ENCODE measurements around the gene KSR2.
"Not testable (repeated sequence)": the region's sequence is repeated elsewhere in the genome, so short reads cannot be mapped to it uniquely, and the experiment has no call there.

The KSR2 gene

DNA sequence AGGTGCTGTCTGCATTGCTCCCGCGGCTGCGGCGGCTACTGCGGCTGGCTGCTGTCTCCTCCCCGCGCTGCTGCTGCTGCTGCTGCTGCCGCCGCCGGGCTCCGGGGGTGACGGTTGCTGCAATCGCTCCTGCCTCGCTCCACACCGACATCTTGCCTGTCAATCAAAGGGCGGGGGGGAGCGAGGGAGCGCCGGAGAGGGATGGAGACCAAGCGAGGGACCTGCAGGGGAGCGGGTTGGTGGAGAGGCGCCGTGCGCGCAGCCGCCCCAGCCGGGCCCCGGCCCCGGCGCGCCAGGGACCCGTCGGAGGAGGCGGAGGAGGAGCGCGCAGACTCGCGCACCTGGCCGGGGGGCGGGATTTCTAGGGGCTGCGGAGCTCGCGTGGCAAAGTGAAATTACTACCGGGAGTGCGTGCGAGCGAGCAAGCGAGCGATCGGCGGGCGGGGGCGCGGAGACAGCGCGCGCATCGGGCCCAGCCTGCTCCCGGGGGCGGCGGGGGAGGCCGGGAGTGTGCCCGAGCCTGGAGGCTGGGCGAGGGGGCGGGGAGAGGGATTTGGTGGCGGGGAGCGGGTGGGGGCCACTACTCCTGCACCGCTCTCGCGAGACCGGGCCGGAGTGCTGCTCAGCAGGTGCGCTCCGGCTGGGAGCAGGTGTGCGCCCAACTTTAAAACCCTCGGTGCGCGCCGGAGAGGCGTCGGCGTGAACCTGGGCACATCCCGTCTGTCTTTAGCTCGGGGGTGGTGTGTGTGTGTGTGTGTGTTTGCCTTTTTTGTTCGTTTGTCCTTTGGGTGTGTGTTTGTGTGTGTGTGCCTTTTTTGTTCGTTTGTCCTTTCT is at the start of gene KSR2:
TSS of gene KSR2 (minus strand) at position 165 of the 834 bp plus-strand sequence. CDS start 735 bp downstream, outside the sequence.
- no peak for DNase-seq

DNA sequence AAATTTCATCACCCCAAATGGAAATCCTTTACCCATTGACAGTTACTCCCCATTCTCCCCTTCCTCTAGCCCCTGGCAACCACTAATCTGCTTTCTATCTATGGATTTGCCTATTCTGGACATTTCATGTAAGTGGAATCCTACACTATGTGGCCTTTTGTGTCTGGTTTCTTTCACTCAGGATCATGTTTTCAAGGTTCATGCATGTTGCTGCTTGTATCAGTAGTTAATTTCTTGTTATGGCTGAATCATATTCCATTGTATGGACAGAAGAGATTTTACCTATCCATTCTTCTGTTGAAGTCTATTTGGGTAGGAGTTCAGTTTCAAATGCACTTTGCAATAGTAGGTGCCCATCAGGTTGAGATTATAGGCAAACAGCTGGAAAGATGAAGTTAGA is 49.1 kb upstream of the KSR2 start:
- no peak for DNase-seq

DNA sequence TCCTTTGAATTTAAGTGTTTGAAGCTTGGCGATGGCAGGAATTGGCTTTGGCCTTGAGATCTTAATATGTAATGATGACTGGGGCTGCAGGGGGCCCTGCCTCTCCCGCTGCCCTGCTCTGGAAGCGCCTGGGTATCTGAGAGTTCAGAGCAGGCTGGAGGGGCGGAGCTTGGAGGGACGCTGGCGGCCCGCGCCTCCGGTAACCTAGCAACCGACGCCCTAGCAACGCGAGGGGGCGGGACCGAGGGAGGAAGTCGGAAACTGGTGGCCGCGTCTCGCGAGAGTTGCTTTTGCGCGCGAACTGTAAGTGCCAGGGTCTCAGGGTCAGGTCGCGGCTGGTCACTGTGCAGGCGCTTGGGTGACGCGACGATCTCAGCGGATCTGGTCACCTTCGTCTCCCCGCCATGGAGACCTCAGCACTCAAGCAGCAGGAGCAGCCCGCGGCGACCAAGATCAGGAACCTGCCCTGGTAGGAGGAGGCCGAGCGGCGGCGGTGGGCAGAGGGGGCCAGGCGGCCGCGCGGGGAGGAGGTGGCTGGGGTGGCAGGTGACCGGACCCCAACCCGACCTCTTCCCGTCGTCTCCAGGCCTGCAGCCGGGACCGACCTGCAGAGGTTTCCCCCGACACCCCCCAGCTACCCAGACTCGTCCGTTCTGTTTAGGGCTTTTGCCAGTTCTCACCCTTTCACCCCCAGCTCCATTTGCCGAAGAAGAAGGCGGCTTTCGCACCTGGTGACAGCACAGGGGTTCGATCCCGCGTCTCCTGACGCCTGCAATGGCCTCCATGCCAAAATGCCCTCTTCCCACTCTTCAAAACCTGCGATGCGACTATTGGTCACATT is 47.9 kb upstream of the KSR2 start, which contains the start of gene RFC5:
TSS of gene RFC5 (plus strand) at position 280 of the 841 bp plus-strand sequence. CDS start at position 405, 125 bp downstream.
- DNase-seq = peak; percentile 94 to 99

DNA sequence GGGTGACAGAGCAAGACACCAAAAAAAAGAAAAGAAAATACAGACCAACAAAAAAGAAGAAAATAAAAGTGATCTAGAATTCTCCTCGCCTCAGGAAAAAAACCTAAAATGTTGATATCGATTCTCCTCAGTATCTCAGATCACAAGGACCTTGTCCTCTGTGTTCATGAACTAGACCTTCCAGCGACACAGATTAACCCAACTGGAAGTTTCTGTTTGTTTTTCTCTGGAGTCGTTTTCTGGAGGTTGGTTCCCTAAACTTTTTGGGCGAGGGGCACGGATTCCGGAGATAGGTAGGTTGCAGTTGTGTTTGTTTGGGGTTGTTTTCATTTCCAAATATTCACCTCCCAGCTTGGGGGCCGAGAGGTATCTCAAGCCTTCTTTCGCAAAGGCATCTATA is 47.2 kb upstream of the KSR2 start:
- DNase-seq = no peak

DNA sequence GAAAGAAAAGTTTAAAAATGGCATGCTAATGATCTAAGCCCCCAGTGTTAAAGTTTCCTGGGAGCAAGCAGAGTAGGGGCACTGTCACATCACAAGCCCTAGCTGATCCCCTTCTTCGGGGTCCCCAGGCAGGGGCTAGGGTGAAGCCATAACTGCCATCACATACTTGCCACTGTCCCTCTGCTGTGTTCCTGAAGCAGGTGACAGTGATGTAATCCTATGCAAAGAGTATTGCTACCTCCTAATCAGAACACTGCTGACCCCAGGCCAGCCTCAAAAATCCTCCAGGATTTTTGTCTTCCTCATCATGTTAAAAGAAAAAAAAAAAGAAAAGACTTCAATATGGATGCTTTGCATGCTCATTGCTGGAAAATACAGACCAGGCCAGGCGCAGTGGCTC is 46.5 kb upstream of the KSR2 start:
- no peak for DNase-seq

DNA sequence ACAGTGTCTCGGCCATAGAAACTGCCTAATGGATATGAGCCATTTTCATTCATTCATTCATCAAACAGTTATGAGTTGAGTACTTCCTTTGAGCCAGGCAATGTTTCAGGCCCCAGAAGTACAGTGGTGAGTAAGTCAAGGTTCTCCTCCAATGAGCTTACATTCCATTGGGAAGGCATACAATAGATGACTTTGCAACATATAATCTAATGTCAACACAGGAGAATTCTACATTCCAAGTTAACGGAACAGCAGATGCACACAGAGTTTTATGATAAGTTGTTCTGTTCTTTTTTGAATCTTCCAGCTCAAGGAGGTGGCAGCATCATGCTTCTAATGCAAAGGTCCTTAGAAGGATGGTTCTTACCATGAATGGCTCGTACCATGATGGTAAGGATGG is 44.5 kb upstream of the KSR2 start:
- DNase-seq = no peak

DNA sequence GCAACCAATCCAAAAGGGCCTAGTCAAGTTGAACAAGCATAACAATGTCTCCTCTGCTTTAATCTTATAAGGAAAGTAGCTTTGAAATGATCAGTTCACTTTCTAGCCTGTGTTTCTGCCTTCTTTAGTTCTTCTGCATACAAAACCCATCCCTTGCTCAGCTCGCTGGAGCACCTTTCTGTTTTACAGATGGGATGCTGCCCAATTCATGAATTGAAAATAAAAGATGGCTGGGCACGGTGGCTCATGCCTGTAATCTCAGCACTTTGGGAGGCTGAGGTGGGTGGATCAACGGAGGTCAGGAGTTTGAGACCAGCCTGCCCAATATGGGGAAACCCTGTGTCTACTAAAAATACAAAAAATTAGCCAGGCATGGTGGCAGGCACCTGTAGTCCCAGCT is 43.2 kb upstream of the KSR2 start:
- DNase-seq = no peak

DNA sequence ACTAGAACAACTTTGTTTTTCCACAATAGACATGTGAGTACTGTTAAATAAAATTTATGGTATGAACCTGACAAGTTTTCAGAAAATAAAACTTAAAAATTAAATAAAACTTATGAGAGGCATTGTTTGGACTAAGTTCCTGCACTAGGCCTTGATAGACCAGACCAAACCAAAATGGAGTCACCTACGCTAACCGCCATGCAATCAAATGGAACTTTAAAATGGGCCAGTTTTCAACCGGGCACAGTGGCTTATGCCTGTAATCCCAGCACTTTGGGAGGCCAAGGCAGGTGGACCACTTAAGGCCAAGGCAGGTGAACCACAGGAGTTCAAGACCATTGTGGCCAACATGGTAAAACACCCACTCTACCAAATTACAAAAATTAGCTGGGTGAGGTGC is 42.6 kb upstream of the KSR2 start:
- no peak for DNase-seq

DNA sequence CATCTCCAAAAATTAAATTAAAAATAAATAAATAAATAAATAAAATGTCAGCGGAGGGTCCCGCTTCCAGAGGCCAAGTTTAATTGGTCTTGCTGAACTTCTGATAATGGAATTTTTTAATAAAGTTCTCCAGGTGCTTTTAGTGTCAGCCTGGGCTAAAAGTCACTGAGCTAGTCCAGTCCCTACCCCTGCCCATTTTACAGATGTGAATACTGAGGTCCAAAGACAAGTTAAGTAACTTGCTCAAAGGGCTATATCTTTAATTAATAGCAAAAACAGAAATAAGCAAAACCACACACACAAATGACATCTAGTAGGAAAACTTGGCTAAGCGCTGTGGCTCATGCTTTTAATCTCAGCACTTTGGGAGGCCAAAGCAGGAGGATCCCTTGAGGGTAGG is 42.1 kb upstream of the KSR2 start:
- DNase-seq = no peak

DNA sequence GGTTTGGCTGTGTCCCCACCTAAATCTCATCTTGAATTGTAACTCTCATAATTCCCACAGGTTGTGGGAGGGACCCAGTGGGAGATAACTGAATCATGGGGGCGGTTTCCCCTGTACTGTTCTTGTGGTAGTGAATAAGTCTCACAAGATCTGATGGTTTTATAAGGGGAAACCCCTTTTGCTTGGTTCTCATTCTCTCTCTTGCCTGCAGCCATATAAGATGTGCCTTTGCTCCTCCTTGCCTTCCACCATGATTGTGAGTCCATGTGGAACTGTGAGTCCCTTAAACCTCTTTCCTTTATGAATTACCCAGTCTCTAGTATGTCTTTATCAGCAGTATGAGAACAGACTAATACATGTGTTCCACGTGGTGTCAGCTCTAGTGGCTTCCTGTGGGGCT is 31.0 kb upstream of the KSR2 start:
- not testable (repeated sequence) for DNase-seq

DNA sequence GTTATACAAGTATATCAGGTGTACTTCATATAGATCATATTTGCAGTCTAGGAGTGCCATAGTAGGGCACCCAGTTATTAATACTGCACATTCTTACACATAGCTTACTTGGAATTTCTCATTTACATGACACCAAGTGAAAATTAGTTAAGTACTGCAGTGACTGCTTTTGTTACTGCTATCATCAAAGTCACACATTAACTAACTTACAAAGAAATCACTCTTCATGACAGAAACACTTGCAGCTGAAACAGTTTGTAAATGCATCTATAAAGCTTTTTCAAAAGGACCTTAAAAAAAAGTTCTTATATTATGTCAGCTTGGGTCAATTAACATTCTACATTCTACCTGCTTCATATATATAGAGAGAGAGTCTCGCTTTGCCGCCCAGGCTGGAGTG is 29.9 kb upstream of the KSR2 start:
- DNase-seq = no peak

DNA sequence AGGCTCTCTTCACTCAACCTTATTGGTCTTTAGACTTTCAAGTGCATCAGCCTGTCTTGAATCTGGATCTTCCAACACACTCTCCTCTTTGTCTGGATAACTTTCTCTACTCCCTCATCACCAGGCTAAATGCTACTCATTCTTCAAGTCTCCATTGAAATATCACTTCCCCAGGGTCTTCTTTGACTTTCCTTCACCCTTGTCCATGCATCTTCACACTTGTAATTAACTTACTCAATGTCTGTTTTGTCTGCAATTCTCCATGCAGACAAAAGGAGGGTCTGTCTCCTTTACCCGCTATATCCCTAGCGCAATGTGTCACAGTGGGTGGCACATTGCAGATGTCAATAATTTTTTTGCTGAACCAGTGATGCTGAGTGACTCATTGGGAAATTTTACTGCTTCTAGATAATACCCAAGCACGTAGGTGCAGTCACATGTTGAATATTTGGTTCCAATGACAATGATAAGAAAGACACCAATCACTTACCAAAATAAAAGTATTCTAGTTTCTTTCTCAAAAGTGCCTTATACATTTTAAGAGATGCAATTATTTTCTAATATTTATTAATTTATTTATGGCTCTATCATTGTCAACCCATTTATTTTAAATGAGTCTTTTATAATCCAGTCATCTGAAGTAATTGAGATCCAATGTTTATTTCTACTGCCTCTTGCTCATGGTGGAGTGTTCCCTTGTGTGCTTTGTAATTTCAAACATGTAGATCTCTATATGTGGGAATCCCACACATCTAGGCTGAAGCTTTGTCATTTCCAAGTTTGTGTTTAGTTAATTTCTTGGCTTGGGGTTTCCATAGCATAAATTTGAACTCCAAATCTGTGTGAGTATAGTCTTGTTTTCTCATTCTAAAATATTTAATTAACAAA is 26.0 kb upstream of the KSR2 start:
- DNase-seq = no peak

DNA sequence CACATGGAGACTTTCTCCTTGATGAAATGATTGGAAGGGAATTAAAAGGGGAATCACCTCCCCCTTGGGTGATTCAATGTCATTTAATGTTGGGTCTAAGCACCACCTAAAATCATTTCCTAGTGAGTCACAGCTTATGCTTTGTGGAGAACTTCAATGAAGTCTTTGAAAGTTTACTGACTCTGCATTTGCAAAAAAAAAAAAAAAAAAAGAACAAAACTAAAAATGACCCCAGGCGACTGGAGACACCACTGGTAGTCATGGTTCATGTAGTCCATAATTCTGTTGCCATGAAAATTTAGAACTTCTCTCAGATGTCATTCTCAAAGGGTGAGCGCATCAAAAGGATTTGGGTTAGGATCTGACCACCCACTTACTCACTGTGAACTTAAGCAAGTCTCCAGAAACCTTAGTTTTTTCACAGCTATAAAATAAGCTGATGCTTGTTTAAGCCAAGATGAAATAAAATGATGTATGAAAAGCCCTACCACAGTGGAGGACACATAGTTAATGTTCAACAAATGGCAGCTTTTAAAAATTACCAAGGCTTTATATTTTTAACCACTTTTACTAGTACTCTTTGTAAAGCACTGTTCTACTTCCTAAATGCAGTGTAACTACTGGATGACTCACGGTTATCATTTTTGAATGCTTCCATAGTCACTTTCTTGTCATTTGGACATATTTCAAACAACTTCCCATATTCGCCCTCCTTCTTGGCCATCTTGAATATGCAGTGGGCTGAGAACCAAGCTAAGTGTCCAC is 18.1 kb upstream of the KSR2 start:
- DNase-seq = no peak

DNA sequence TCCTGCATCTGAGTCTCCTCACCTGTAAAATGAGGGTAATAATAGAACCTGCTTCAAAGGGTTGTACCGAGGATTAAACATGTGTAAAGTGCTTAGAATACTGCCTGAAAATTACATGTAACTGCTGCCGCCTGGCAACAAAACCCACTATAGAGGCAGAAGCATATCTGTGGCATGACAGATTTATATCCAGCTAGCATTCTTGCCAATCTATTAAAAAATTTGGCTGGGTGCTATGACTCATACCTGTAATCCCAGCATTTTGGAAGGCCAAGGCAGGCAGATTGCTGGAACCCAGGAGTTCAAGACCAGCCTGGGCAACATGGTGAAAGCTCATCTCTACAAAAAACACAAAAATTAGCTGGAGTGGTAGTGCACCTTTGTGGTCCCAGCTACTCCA is 16.4 kb upstream of the KSR2 start:
- no peak for DNase-seq

DNA sequence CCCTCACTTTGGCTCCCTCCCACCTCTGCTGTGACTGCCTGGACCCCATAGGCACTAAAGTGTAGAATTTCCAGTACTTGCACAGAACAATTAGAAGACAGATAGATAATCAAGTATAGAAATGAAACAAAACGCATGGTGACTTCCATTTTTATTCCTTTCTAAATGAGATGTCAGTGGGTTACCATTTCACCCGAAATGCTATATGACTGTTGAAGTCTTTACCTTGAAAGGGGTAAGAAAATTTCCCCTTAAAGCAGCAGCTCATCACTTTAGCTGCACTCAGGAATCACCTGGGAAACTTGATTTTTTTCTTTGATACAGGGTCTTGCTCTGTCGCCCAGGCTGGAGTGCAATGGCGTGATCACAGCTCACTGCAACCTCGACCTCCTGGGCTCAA is 12.5 kb upstream of the KSR2 start:
- DNase-seq = no peak

DNA sequence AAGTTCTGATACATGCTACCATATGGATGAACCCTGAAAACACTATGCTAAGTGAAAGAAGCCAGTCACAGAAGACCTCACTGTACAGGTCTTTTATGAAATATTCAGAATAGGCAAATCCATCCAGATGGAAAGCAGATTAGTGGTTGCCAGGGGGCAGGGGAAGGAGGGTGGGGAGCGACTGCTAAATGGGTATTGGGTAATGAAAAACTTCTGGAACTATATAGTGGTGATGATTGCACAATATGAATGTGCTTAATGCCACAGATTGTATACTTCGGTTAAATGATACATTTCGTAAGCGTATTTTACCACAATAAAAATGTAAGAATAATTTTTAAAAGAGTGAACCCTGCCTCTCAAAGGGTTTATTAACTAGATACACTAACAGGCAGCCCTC is 11.8 kb upstream of the KSR2 start:
- no peak for DNase-seq

DNA sequence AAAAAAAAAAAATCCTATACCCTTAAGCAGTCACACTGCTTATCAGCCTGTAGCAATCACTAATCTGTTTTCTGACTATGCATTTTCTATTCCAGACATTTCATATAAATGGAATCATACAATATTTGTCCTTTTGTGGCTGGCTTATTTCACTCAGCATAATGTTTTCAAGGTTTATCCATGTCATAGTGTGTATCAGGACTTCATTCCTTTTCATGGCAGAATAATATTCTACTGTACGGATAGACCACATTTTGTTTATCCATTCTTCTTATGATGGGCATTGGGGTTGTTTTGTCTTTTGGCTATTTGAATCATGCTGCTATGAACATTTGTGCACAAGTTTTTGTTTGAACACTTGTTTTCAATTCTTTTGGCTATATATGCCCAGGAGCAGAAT is 8.6 kb upstream of the KSR2 start:
- no peak for DNase-seq

DNA sequence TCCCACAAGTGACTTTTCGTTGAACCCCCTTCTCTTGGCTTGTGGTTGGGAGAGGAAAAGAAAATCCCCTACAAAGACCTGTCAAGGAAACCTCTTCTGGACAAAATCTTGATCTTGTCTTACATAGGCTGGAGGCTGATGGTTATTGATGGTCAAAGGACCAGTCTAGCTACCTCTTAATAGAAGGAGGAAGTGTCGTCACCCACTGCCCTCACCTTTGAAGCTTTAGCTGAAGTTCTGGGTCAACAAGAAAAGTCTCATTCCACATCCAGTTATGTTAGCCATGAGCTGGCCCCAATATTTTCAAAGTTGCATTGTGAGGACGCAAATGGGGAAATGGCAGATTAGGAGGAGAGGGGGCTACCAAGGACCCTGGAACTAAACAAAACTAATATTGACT is 6.2 kb upstream of the KSR2 start:
- DNase-seq = no peak

DNA sequence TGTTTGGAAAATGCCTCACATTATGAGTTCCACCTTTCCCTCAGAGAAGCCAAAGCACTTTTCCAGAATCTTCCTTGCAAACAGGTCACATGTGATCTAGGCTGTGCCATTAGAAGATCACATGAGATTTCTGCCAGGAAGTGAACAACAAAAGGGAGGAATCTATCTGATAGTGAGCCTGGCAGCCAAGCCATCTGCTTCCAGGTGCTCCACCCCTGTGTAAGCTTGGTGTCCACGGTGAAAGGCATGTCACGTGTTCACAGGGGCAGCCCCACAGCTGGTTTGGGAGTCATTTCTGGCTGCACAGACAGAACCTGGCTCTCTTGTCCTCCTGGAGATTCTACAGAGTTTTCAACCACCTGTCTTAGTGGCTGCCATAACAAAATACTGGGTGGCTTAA is 3.5 kb upstream of the KSR2 start:
- no peak for DNase-seq

DNA sequence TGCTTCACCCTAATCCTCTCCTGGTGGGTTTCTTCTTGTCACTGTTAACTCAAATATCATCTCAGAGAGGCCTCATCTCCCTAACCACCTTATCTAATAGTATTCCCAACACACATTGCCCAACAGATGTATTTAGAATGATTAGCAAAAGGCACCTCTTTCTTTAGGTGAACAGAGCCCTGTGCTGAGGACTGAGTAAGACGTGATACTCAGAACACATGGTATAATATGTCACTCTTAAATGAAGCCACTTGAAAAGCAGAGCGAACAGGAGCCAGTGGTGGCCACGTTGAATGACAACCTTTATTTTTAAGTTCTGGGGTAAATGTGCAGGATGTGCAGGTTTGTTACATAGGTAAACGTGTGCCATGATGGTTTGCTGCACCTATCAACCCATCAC is 1.5 kb upstream of the KSR2 start:
- DNase-seq = no peak

DNA sequence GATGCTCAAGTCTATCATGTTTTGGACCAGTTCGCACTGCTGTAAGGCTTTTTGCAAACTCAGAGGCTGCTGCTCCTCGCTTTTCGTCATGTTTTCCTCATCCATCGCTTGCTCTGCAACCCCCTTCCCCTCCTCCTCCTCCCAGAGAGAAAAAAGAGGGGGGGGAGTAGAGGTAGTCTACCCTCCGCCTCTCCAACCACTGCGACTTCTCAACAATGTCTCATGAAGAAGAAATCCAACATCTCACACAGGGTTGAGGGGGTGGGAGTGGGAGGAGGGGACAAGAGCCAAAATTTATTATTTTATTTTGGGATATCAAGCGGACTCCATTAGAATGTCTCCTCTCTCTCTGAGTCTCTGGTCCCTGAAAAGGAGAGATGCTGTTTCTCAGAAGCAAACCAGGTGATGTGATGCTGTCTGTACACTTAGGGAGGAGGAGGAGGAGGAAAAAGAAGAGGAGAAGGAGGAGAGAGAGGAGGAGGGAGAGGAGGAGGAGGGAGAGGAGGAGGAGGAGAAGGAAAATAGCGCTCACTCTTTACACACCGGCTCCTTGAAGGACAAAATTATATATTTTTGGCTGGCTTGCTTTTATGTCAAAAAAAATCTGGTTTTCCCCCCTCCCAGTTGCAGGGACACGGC is 520 bp downstream of the KSR2 start:
- DNase-seq = no peak

DNA sequence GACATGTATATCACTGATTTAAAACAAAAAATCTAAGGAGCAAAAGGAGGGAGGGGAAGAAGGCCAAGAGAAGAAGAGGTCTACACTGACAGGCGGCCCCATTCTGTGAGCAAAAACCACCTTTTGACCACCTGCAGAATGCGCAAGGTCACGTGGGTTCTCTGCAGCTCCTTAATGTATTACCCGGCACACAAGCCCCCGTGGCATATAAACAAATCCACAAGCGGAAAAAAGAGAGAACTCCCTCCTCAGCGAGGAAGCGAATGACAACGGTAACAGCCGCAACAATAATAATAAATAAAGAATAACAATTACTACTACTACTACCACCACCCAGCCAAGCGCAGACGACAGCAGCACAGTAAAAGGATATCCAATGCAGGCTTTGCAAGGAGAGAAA is 1.3 kb downstream of the KSR2 start:
- no peak for DNase-seq

Measured in NCI-H446 (cell line).